C4-2B (cell line): Measurements from ENCODE around the gene KCTD16.

Experiments used
- H3K27ac ChIP-seq: fragments of 450-650 bp; 2 replicates; pipeline ENCODE4 v1.5.1; 2017
- ZFX ChIP-seq: fragments of 450-650 bp; IDR thresholded peaks from 2 replicates; pipeline ENCODE4 v1.6.1; 2017
- TF ChIP-seq, protein P1 (sequence below): fragments of 450-650 bp; conservative IDR thresholded peaks from 2 replicates; pipeline ENCODE4 v1.5.1; 2017; ENCODE audit warnings: mild to moderate bottlenecking

KCTD16 gene

DNA sequence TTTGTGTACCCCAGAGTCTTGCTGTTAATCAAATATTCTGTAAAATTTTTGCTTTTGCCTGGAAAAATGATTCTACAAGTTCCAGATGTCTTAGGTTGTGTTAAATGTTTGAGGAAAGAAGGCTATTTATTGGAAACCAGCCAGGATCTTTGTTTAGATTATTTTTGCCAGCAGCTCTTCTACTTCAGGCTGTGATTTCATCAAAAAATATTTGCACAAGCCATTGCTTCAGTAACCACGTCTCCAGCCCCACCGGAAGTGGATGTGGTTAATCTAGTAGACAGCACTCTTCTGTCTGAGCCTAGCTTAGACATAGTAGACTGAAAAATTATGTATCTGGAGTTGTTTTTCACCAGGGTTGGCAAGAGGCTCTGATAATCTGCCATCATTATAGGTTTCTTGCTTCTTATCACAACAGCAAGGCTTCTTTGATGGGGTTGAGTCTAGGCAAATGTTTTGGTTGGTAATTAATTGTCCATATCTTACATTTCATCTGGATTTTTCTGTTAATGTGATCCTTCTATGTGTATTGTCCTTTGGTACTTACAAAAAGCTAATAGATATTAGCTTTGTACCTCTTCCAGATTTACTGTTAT is 17.1 kb downstream of the KCTD16 start:
- TF ChIP-seq ZFX = no peak
- TF ChIP-seq, protein P1, sequence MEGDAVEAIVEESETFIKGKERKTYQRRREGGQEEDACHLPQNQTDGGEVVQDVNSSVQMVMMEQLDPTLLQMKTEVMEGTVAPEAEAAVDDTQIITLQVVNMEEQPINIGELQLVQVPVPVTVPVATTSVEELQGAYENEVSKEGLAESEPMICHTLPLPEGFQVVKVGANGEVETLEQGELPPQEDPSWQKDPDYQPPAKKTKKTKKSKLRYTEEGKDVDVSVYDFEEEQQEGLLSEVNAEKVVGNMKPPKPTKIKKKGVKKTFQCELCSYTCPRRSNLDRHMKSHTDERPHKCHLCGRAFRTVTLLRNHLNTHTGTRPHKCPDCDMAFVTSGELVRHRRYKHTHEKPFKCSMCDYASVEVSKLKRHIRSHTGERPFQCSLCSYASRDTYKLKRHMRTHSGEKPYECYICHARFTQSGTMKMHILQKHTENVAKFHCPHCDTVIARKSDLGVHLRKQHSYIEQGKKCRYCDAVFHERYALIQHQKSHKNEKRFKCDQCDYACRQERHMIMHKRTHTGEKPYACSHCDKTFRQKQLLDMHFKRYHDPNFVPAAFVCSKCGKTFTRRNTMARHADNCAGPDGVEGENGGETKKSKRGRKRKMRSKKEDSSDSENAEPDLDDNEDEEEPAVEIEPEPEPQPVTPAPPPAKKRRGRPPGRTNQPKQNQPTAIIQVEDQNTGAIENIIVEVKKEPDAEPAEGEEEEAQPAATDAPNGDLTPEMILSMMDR = no peak
- no peak overlapping the region for H3K27ac ChIP-seq

GRCh38 chr5:144189800-144190429 is 19.2 kb downstream of the KCTD16 start:
- TF ChIP-seq ZFX = no peak
- TF ChIP-seq, protein P1 = no peak
- no peak overlapping the region for H3K27ac ChIP-seq

- TF ChIP-seq ZFX = no peak
- TF ChIP-seq, protein P1 = no peak
- H3K27ac ChIP-seq = no peak overlapping the region
These were observed 20.9 kb downstream of the KCTD16 start for GRCh38 chr5:144191531-144191930.

DNA sequence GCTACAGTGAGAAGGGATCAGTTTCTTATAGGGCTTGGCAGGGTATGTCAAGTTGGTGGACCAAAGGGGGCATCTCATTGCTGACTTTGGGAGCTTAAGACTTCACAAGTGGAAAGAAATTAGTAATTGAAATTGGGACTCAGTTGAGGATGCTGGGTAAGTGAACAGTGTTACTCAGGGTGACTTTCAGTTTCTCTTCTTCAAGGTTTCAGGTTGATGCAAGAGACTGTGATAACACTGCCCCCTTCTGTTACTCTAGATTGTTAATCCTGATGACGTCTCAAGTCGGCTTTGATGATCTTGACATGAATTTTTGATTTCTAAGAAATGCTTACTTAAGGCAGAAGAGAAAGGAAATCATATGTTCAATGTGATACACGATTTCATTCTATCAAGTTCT is 21.3 kb downstream of the KCTD16 start:
- no peak overlapping the region for H3K27ac ChIP-seq
- TF ChIP-seq, protein P1 = peak; percentile 68
- no peak for TF ChIP-seq ZFX

DNA sequence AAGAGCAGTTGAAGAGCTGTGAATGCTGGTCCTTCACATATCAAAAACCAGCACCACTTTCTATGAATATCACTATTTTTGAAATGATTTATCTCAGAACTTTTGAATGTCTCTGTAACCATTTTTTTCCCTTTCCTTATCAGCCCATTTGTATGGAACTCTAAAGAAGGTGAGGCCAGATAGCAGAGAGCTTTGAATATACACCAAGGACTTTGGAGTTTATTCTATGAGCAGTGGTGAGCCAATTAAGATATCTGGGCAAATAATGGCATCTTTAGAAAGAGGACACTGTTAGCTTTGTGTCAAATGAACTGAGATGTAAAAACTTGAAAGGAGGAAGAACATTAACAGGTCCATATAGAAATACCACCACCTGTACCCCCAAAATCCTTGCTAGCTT is 22.0 kb downstream of the KCTD16 start:
- TF ChIP-seq, protein P1 = no peak
- TF ChIP-seq ZFX = no peak
- no peak overlapping the region for H3K27ac ChIP-seq

GRCh38 chr5:144194144-144194543 is 23.5 kb downstream of the KCTD16 start:
- TF ChIP-seq, protein P1 = no peak
- TF ChIP-seq ZFX = no peak
- no peak overlapping the region for H3K27ac ChIP-seq

- no peak overlapping the region for H3K27ac ChIP-seq
- no peak for TF ChIP-seq ZFX
- TF ChIP-seq, protein P1 = no peak
These were observed 24.8 kb downstream of the KCTD16 start for GRCh38 chr5:144195448-144195847.
